Breast epithelium (tissue), 3 donors: ENCODE measurements around the gene PLXNC1.

ENCODE experiments used
- CTCF ChIP-seq, 3 donors: fragments of 450-650 bp; IDR thresholded peaks; one replicate each; pipeline ENCODE4 v1.5.1; 2016 to 2017; ENCODE audit warnings: antibody characterized with exemption in 3 of 3, mild to moderate bottlenecking in 3 of 3, moderate library complexity in 3 of 3
- POLR2A ChIP-seq: fragments of 450-650 bp; IDR thresholded peaks from one replicate; pipeline ENCODE4 v1.6.1; 2016; ENCODE audit warnings: antibody characterized with exemption, mild to moderate bottlenecking, moderate library complexity

- TF ChIP-seq POLR2A, result no peak
- no peak for TF ChIP-seq CTCF (IDR thresholded peaks at IDR 0.05)
Measured at GRCh38 chr12:94178054-94178453, 29.7 kb downstream of the PLXNC1 start.
